ENCODE results near the gene ANO1.

The ANO1 gene

GRCh38 chr11:70048279-70049024, 29.7 kb upstream of the ANO1 start:
- no peak overlapping the region for H3K4me3 ChIP-seq (ENCODE audit: low read length)
- TF ChIP-seq EZH2phosphoT487 (IDR thresholded peaks at IDR 0.05; ENCODE audit: low read length) (no peak), CTCF (IDR thresholded peaks at IDR 0.05; ENCODE audit: low read length) (peak; percentile 23)
- no peak overlapping the region for H3K4me2 ChIP-seq (ENCODE audit: low read depth, low read length)
- H3K9me2 ChIP-seq (replicated peaks; ENCODE audit: insufficient read depth, low read length) = no peaks in the 10 kb centered on the region
- no peak overlapping the region for H3K27ac ChIP-seq (ENCODE audit: low read length)
- H3K9me3 ChIP-seq (replicated peaks; ENCODE audit: insufficient read depth, low read length) = no peaks in the 10 kb centered on the region
- H3K4me1 ChIP-seq (ENCODE audit: low read length) = no peaks in the 10 kb centered on the region
- H3K9ac ChIP-seq (ENCODE audit: low read length) = no peak overlapping the region
- H3K79me2 ChIP-seq (ENCODE audit: low read length) = no peaks in the 10 kb centered on the region
- no peaks in the 10 kb centered on the region for H4K20me1 ChIP-seq (ENCODE audit: insufficient read depth, low read length)
- no peak for DNase-seq
- H3K27me3 ChIP-seq (replicated peaks; ENCODE audit: insufficient read depth, low read length) = peaks cover 82% of the 10 kb centered on the region
- no peak overlapping the region for H2AFZ ChIP-seq (ENCODE audit: low read length)
- H3K36me3 ChIP-seq (replicated peaks; ENCODE audit: insufficient read depth, low read length) = no peaks in the 10 kb centered on the region
- H3F3A ChIP-seq (ENCODE audit: insufficient read depth, low read length) = no peaks in the 10 kb centered on the region

- Histone ChIP-seq H2AFZ (ENCODE audit: low read length) (no peak overlapping the region), H3K27ac (ENCODE audit: low read length) (no peak overlapping the region), H3K9me3 (replicated peaks; ENCODE audit: insufficient read depth, low read length) (no peaks in the 10 kb centered on the region), H3K79me2 (ENCODE audit: low read length) (no peaks in the 10 kb centered on the region), H3K4me3 (ENCODE audit: low read length) (no peak overlapping the region), H3K4me1 (ENCODE audit: low read length) (no peaks in the 10 kb centered on the region), H3K36me3 (replicated peaks; ENCODE audit: insufficient read depth, low read length) (no peaks in the 10 kb centered on the region), H3K27me3 (replicated peaks; ENCODE audit: insufficient read depth, low read length) (peaks cover 81% of the 10 kb centered on the region), H4K20me1 (ENCODE audit: insufficient read depth, low read length) (no peaks in the 10 kb centered on the region), H3K4me2 (ENCODE audit: low read depth, low read length) (no peak overlapping the region), H3K9me2 (replicated peaks; ENCODE audit: insufficient read depth, low read length) (no peaks in the 10 kb centered on the region), H3F3A (ENCODE audit: insufficient read depth, low read length) (no peaks in the 10 kb centered on the region), H3K9ac (ENCODE audit: low read length) (no peak overlapping the region)
- no peak for TF ChIP-seq EZH2 (optimal IDR thresholded peaks at IDR 0.05; ENCODE audit: low read depth, low read length)
- no peak for TF ChIP-seq CTCF (IDR thresholded peaks at IDR 0.05; ENCODE audit: low read length)
- no peak for TF ChIP-seq EZH2phosphoT487 (IDR thresholded peaks at IDR 0.05; ENCODE audit: low read length)
- DNase-seq = no peak
Measured at GRCh38 chr11:70049045-70049444, 29.1 kb upstream of the ANO1 start.

GRCh38 chr11:70050243-70050642, 27.9 kb upstream of the ANO1 start:
- H3K27ac ChIP-seq (ENCODE audit: low read length) = no peak overlapping the region
- peaks cover 81% of the 10 kb centered on the region for H3K27me3 ChIP-seq (replicated peaks; ENCODE audit: insufficient read depth, low read length)
- no peak overlapping the region for H3K9ac ChIP-seq (ENCODE audit: low read length)
- H3K4me2 ChIP-seq (ENCODE audit: low read depth, low read length) = no peak overlapping the region
- no peaks in the 10 kb centered on the region for H3F3A ChIP-seq (ENCODE audit: insufficient read depth, low read length)
- H3K9me3 ChIP-seq (replicated peaks; ENCODE audit: insufficient read depth, low read length) = no peaks in the 10 kb centered on the region
- H3K79me2 ChIP-seq (ENCODE audit: low read length) = no peaks in the 10 kb centered on the region
- H3K36me3 ChIP-seq (replicated peaks; ENCODE audit: insufficient read depth, low read length) = no peaks in the 10 kb centered on the region
- TF ChIP-seq EZH2 (optimal IDR thresholded peaks at IDR 0.05; ENCODE audit: low read depth, low read length) (no peak), EZH2phosphoT487 (IDR thresholded peaks at IDR 0.05; ENCODE audit: low read length) (no peak), CTCF (IDR thresholded peaks at IDR 0.05; ENCODE audit: low read length) (no peak)
- no peaks in the 10 kb centered on the region for H3K9me2 ChIP-seq (replicated peaks; ENCODE audit: insufficient read depth, low read length)
- no peaks in the 10 kb centered on the region for H4K20me1 ChIP-seq (ENCODE audit: insufficient read depth, low read length)
- DNase-seq = no peak
- H3K4me3 ChIP-seq (ENCODE audit: low read length) = no peak overlapping the region
- H3K4me1 ChIP-seq (ENCODE audit: low read length) = no peaks in the 10 kb centered on the region
- H2AFZ ChIP-seq (ENCODE audit: low read length) = no peak overlapping the region
